ENCODE measurements around the gene PALLD. TPM values are rescaled to one million over a fixed set of nuclear protein-coding genes. Genes with fewer than 3 reads are reported as not detected.

The PALLD gene
- total RNA-seq, 1 experiment from 2014 or later: 9.0 TPM

GRCh38 chr4:168648929-168649328, 152.1 kb downstream of the PALLD start:
- no peak overlapping the region for H3K4me3 ChIP-seq (ENCODE audit: insufficient read depth, low read depth, low read length)
- no peaks in the 10 kb centered on the region for H3K27me3 ChIP-seq (ENCODE audit: control insufficient read depth, insufficient read depth, low read length)
- no peaks in the 10 kb centered on the region for H3K36me3 ChIP-seq (replicated peaks; ENCODE audit: control insufficient read depth, insufficient read depth, low read length)
- DNase-seq: no peak

GRCh38 chr4:168651374-168651773, 154.5 kb downstream of the PALLD start:
- DNase-seq: no peak
- Histone ChIP-seq H3K36me3 (replicated peaks; ENCODE audit: control insufficient read depth, insufficient read depth, low read length) (no peaks in the 10 kb centered on the region), H3K4me3 (ENCODE audit: insufficient read depth, low read depth, low read length) (no peak overlapping the region), H3K27me3 (ENCODE audit: control insufficient read depth, insufficient read depth, low read length) (no peaks in the 10 kb centered on the region)

- Histone ChIP-seq H3K27me3 (ENCODE audit: control insufficient read depth, insufficient read depth, low read length) (no peaks in the 10 kb centered on the region), H3K4me3 (ENCODE audit: insufficient read depth, low read depth, low read length) (no peak overlapping the region), H3K36me3 (replicated peaks; ENCODE audit: control insufficient read depth, insufficient read depth, low read length) (no peaks in the 10 kb centered on the region)
- no peak for DNase-seq
Observed at GRCh38 chr4:168651864-168652263, 155.0 kb downstream of the PALLD start.

- Histone ChIP-seq H3K4me3 (ENCODE audit: insufficient read depth, low read depth, low read length) (no peak overlapping the region), H3K27me3 (ENCODE audit: control insufficient read depth, insufficient read depth, low read length) (no peaks in the 10 kb centered on the region), H3K36me3 (replicated peaks; ENCODE audit: control insufficient read depth, insufficient read depth, low read length) (no peaks in the 10 kb centered on the region)
- no peak for DNase-seq
Observed at GRCh38 chr4:168652755-168653154, 155.9 kb downstream of the PALLD start.

GRCh38 chr4:168654104-168654847, 157.4 kb downstream of the PALLD start:
- no peak for DNase-seq
- H3K4me3 ChIP-seq (ENCODE audit: insufficient read depth, low read depth, low read length): no peak overlapping the region
- no peaks in the 10 kb centered on the region for H3K27me3 ChIP-seq (ENCODE audit: control insufficient read depth, insufficient read depth, low read length)
- H3K36me3 ChIP-seq (replicated peaks; ENCODE audit: control insufficient read depth, insufficient read depth, low read length): no peaks in the 10 kb centered on the region

- H3K27me3 ChIP-seq (ENCODE audit: control insufficient read depth, insufficient read depth, low read length): no peaks in the 10 kb centered on the region
- H3K4me3 ChIP-seq (ENCODE audit: insufficient read depth, low read depth, low read length): no peak overlapping the region
- no peaks in the 10 kb centered on the region for H3K36me3 ChIP-seq (replicated peaks; ENCODE audit: control insufficient read depth, insufficient read depth, low read length)
- no peak for DNase-seq
Observed at GRCh38 chr4:168654848-168655174, 158.0 kb downstream of the PALLD start.

GRCh38 chr4:168655182-168655581, 158.3 kb downstream of the PALLD start:
- DNase-seq: no peak
- H3K36me3 ChIP-seq (replicated peaks; ENCODE audit: control insufficient read depth, insufficient read depth, low read length): no peaks in the 10 kb centered on the region
- H3K27me3 ChIP-seq (ENCODE audit: control insufficient read depth, insufficient read depth, low read length): no peaks in the 10 kb centered on the region
- H3K4me3 ChIP-seq (ENCODE audit: insufficient read depth, low read depth, low read length): no peak overlapping the region

- H3K27me3 ChIP-seq (ENCODE audit: control insufficient read depth, insufficient read depth, low read length): no peaks in the 10 kb centered on the region
- no peak for DNase-seq
- no peak overlapping the region for H3K4me3 ChIP-seq (ENCODE audit: insufficient read depth, low read depth, low read length)
- no peaks in the 10 kb centered on the region for H3K36me3 ChIP-seq (replicated peaks; ENCODE audit: control insufficient read depth, insufficient read depth, low read length)
Observed at GRCh38 chr4:168656055-168656660, 159.3 kb downstream of the PALLD start.

- Histone ChIP-seq H3K36me3 (replicated peaks; ENCODE audit: control insufficient read depth, insufficient read depth, low read length) (no peaks in the 10 kb centered on the region), H3K4me3 (ENCODE audit: insufficient read depth, low read depth, low read length) (no peak overlapping the region), H3K27me3 (ENCODE audit: control insufficient read depth, insufficient read depth, low read length) (no peaks in the 10 kb centered on the region)
- no peak for DNase-seq
Observed at GRCh38 chr4:168656946-168657473, 160.2 kb downstream of the PALLD start.

- DNase-seq: no peak
- no peaks in the 10 kb centered on the region for H3K36me3 ChIP-seq (replicated peaks; ENCODE audit: control insufficient read depth, insufficient read depth, low read length)
- H3K4me3 ChIP-seq (ENCODE audit: insufficient read depth, low read depth, low read length): no peak overlapping the region
- H3K27me3 ChIP-seq (ENCODE audit: control insufficient read depth, insufficient read depth, low read length): no peaks in the 10 kb centered on the region
Observed at GRCh38 chr4:168658751-168659150, 161.9 kb downstream of the PALLD start.

- Histone ChIP-seq H3K4me3 (ENCODE audit: insufficient read depth, low read depth, low read length) (no peak overlapping the region), H3K27me3 (ENCODE audit: control insufficient read depth, insufficient read depth, low read length) (no peaks in the 10 kb centered on the region), H3K36me3 (replicated peaks; ENCODE audit: control insufficient read depth, insufficient read depth, low read length) (no peaks in the 10 kb centered on the region)
- no peak for DNase-seq
Observed at GRCh38 chr4:168659741-168660465, 163.1 kb downstream of the PALLD start.

GRCh38 chr4:168662297-168662984, 165.6 kb downstream of the PALLD start:
- Histone ChIP-seq H3K36me3 (replicated peaks; ENCODE audit: control insufficient read depth, insufficient read depth, low read length) (no peaks in the 10 kb centered on the region), H3K4me3 (ENCODE audit: insufficient read depth, low read depth, low read length) (no peak overlapping the region), H3K27me3 (ENCODE audit: control insufficient read depth, insufficient read depth, low read length) (no peaks in the 10 kb centered on the region)
- DNase-seq: no peak

GRCh38 chr4:168664242-168664891, 167.5 kb downstream of the PALLD start:
- DNase-seq: no peak
- Histone ChIP-seq H3K36me3 (replicated peaks; ENCODE audit: control insufficient read depth, insufficient read depth, low read length) (no peaks in the 10 kb centered on the region), H3K27me3 (ENCODE audit: control insufficient read depth, insufficient read depth, low read length) (no peaks in the 10 kb centered on the region), H3K4me3 (ENCODE audit: insufficient read depth, low read depth, low read length) (no peak overlapping the region)

GRCh38 chr4:168666531-168666930, 169.7 kb downstream of the PALLD start:
- Histone ChIP-seq H3K36me3 (replicated peaks; ENCODE audit: control insufficient read depth, insufficient read depth, low read length) (no peaks in the 10 kb centered on the region), H3K27me3 (ENCODE audit: control insufficient read depth, insufficient read depth, low read length) (no peaks in the 10 kb centered on the region), H3K4me3 (ENCODE audit: insufficient read depth, low read depth, low read length) (no peak overlapping the region)
- no peak for DNase-seq

Measured in H7 (cell line).